Colonic mucosa (tissue), 4 donors: ENCODE data around the gene MYO9B. TPM values are rescaled to one million over a fixed set of nuclear protein-coding genes. Genes with fewer than 3 reads are reported as not detected.

Experiments
- DNase-seq: peaks from one replicate; pipeline ENCODE4 v3.0.0-alpha.2; 2020
- H3K27ac ChIP-seq: fragments of 200-600 bp; one replicate; pipeline ENCODE4 v1.8.0; 2021
- H3K27me3 ChIP-seq: fragments of 200-600 bp; one replicate; pipeline ENCODE4 v1.8.0; 2021
- H3K36me3 ChIP-seq: fragments of 200-600 bp; one replicate; pipeline ENCODE4 v1.8.0; 2021
- H3K4me1 ChIP-seq: fragments of 200-600 bp; one replicate; pipeline ENCODE4 v1.8.0; 2021; ENCODE audit warnings: mild to moderate bottlenecking
- H3K4me3 ChIP-seq: fragments of 200-600 bp; one replicate; pipeline ENCODE4 v1.8.0; 2021
- H3K9ac ChIP-seq, 2 donors: one replicate each; pipeline ENCODE4 v1.7.0; 2013; ENCODE audit warnings: control low read depth in 2 of 2, low read depth in 2 of 2, low read length in 2 of 2
- H3K9me3 ChIP-seq: fragments of 200-600 bp; one replicate; pipeline ENCODE4 v1.8.0; 2021
- CTCF ChIP-seq: fragments of 200-600 bp; IDR thresholded peaks from one replicate; pipeline ENCODE4 v1.8.0; 2022; ENCODE audit warnings: antibody characterized with exemption, mild to moderate bottlenecking
- intact Hi-C: fragments of 100-400 bp; cut with DNase I; formaldehyde crosslinking; loops from one replicate; pipeline ENCODE4 v1.14.1; 2022
- total RNA-seq, 2 donors: library from RNA; stranded (reverse); fragmentation: NEBNext Ultra II Directional in 1 of 2; extraction: Animal tissue kit (Norgen Biotek cat#: 25700) in 1 of 2; gene quantifications; one replicate each; pipeline ENCODE4 v1.2.1, GENCODE V29; 2021
- donor health status: healthy.
- donor health status: DM: no; HTN: no; CAD: no.
- donor health status: DM: no; HTN: no; CAD: no.

MYO9B gene
- total RNA-seq, 2 donors from 2014 or later = 56.5 to 89.2 TPM

- H3K27ac ChIP-seq = peak within 1 kb of the TSS; percentile 97
- no peaks in the 10 kb centered on the region for H3K4me1 ChIP-seq
- H3K9ac ChIP-seq = peak within 1 kb of the TSS; percentile 74 to 78
- intact Hi-C loops = no loop called here
- H3K4me3 ChIP-seq = peak within 1 kb of the TSS; percentile 77
- H3K36me3 ChIP-seq = no peaks in the 10 kb centered on the region
- H3K27me3 ChIP-seq = no peaks in the 10 kb centered on the region
- no peak for TF ChIP-seq CTCF
- peak; percentile 98 for DNase-seq
- H3K9me3 ChIP-seq = no peaks in the 10 kb centered on the region
These were observed 150.7 kb downstream of the MYO9B start, which contains the start of gene OCEL1 for GRCh38 chr19:17226002-17226933. Gene OCEL1 (plus strand): TSS chr19:17226226. CDS start chr19:17226248, 22 bp downstream.

GRCh38 chr19:17227798-17228367 is 152.3 kb downstream of the MYO9B start:
- no peaks in the 10 kb centered on the region for H3K9me3 ChIP-seq
- no peaks in the 10 kb centered on the region for H3K4me1 ChIP-seq
- no peak for TF ChIP-seq CTCF
- intact Hi-C loops = no loop called here
- no peaks in the 10 kb centered on the region for H3K27me3 ChIP-seq
- no peak overlapping the region for H3K27ac ChIP-seq
- H3K9ac ChIP-seq = no peak overlapping the region
- peaks cover 9% of the 10 kb centered on the region for H3K36me3 ChIP-seq
- no peak overlapping the region for H3K4me3 ChIP-seq
- no peak for DNase-seq

- H3K9ac ChIP-seq = no peak overlapping the region
- no peak for DNase-seq
- no peak overlapping the region for H3K4me3 ChIP-seq
- H3K27me3 ChIP-seq = no peaks in the 10 kb centered on the region
- peaks cover 3% of the 10 kb centered on the region for H3K4me1 ChIP-seq
- H3K27ac ChIP-seq = no peak overlapping the region
- intact Hi-C loops = no loop called here
- TF ChIP-seq CTCF = no peak
- peaks cover 9% of the 10 kb centered on the region for H3K36me3 ChIP-seq
- H3K9me3 ChIP-seq = no peaks in the 10 kb centered on the region
These were observed 154.3 kb downstream of the MYO9B start for GRCh38 chr19:17229890-17230289.

- no peaks in the 10 kb centered on the region for H3K9me3 ChIP-seq
These were observed 156.7 kb downstream of the MYO9B start for GRCh38 chr19:17232258-17232657.

More at GRCh38 chr19:17232258-17232657, 156.7 kb downstream of the MYO9B start:
- no peak overlapping the region for H3K4me3 ChIP-seq
- intact Hi-C loops = no loop called here
- TF ChIP-seq CTCF = no peak
- H3K4me1 ChIP-seq = peaks cover 17% of the 10 kb centered on the region
- H3K9ac ChIP-seq = no peak overlapping the region
- no peaks in the 10 kb centered on the region for H3K27me3 ChIP-seq
- H3K36me3 ChIP-seq = peaks cover 9% of the 10 kb centered on the region
- DNase-seq = no peak
- H3K27ac ChIP-seq = no peak overlapping the region
